Neural cell (in vitro differentiated cells): Measurements from ENCODE around the gene PLA1A.

Experiments used
- EP300 ChIP-seq: fragments of 450-650 bp; conservative IDR thresholded peaks from 2 replicates; pipeline ENCODE4 v1.6.1; 2014; ENCODE audit warnings: antibody characterized with exemption, mild to moderate bottlenecking, moderate library complexity; ENCODE audit not compliant: poor library complexity, severe bottlenecking
- EZH2 ChIP-seq: fragments of 200-600, 300-800 bp; shearing (Covaris generic), sonication (generic); IDR thresholded peaks from 2 replicates; pipeline ENCODE4 v1.6.1; 2014; ENCODE audit warnings: antibody characterized with exemption, low read length, borderline replicate concordance, mild to moderate bottlenecking; ENCODE audit not compliant: insufficient read depth, poor library complexity, severe bottlenecking
- POLR2AphosphoS5 ChIP-seq: IDR thresholded peaks from 2 replicates; pipeline ENCODE4 v1.6.1; 2012
- REST ChIP-seq: IDR thresholded peaks from 2 replicates; pipeline ENCODE4 v1.6.1; 2012; ENCODE audit warnings: borderline replicate concordance
- SMC3 ChIP-seq: fragments of 450-650 bp; conservative IDR thresholded peaks from 2 replicates; pipeline ENCODE4 v1.6.1; 2014; ENCODE audit warnings: antibody characterized with exemption, mild to moderate bottlenecking, moderate library complexity; ENCODE audit not compliant: poor library complexity
- TF ChIP-seq, protein P1 (sequence below): fragments of 450-650 bp; IDR thresholded peaks from 2 replicates; pipeline ENCODE4 v1.5.1; 2014; ENCODE audit warnings: antibody characterized with exemption, mild to moderate bottlenecking, moderate library complexity; ENCODE audit not compliant: poor library complexity, severe bottlenecking

DNA sequence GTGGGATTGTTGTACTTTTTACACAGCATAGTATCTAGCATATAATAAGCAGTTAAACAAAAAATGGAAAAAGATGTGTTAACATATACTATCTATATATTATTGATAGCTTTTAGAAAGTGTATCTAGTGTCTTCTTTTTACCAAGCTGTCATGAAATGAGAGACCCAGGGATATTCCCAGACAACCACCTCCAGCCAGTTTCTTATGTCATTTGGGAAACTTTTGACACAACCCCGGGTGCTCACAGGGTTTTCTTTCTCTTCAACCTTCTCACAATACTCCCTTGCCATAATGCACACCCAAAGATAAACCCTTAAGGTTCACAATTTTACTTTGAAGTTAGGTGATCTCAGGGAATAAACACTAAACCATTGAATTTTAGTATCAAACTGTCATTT is 4.8 kb upstream of the PLA1A start:
- TF ChIP-seq, protein P1, sequence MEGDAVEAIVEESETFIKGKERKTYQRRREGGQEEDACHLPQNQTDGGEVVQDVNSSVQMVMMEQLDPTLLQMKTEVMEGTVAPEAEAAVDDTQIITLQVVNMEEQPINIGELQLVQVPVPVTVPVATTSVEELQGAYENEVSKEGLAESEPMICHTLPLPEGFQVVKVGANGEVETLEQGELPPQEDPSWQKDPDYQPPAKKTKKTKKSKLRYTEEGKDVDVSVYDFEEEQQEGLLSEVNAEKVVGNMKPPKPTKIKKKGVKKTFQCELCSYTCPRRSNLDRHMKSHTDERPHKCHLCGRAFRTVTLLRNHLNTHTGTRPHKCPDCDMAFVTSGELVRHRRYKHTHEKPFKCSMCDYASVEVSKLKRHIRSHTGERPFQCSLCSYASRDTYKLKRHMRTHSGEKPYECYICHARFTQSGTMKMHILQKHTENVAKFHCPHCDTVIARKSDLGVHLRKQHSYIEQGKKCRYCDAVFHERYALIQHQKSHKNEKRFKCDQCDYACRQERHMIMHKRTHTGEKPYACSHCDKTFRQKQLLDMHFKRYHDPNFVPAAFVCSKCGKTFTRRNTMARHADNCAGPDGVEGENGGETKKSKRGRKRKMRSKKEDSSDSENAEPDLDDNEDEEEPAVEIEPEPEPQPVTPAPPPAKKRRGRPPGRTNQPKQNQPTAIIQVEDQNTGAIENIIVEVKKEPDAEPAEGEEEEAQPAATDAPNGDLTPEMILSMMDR: no peak
- TF ChIP-seq EZH2: no peak
- TF ChIP-seq REST: no peak
- no peak for TF ChIP-seq POLR2AphosphoS5
- no peak for TF ChIP-seq EP300
- TF ChIP-seq SMC3: no peak
